ENCODE results near the gene NTF4. TPM values are rescaled to one million over a fixed set of nuclear protein-coding genes. Genes with fewer than 3 reads are reported as not detected.

The NTF4 gene
- total and polyA plus RNA-seq, 2 of the 13 experiments (the other 11 are each of a cell fraction or from before 2014, with no cell fraction given), result not detected

DNA sequence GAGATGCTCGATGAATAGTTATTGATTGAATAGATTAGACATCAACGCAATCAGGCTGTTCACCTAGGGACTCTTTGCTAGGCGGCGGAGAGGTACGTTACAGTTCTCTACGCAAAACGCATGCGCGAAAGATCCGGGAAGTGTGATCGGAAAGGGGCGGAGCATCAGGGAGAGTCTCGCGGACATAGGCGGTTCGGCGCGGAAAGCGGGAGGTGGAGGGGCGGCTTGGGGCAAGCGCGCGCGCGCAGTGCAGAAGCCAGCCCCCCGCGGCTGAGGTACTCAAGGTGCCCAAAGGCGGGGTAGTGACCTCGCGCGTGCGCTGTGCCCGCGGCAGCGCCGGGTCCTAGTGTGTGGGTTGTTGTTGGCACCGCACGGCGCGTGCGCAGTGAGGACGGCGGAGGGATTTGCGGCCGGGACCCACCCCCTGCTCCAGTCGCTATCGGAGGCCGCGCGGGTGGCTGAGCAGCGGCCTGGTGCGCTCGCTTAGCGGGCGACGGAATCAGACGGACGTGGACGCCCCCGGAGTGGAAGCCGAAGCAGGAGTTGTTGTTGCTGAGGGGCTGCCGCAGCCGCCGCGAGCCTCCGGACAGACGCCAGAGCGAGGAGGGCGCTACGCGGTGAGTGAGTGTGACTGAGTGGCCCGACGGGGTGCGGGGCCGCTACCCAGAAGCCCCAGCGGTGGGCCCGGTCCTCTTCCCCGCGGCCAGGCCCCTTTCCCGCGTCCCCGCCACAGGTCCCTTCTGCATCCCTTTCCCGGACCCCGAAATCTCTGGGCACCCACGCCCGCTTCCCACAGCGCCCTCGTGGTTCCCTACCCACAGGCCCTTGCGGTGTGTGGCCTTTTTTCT, 20.6 kb upstream of the NTF4 start, which contains the start of gene SNRNP70 (continued):
- TF ChIP-seq, protein P1, sequence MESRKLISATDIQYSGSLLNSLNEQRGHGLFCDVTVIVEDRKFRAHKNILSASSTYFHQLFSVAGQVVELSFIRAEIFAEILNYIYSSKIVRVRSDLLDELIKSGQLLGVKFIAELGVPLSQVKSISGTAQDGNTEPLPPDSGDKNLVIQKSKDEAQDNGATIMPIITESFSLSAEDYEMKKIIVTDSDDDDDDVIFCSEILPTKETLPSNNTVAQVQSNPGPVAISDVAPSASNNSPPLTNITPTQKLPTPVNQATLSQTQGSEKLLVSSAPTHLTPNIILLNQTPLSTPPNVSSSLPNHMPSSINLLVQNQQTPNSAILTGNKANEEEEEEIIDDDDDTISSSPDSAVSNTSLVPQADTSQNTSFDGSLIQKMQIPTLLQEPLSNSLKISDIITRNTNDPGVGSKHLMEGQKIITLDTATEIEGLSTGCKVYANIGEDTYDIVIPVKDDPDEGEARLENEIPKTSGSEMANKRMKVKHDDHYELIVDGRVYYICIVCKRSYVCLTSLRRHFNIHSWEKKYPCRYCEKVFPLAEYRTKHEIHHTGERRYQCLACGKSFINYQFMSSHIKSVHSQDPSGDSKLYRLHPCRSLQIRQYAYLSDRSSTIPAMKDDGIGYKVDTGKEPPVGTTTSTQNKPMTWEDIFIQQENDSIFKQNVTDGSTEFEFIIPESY (CRISPR knock-in tag; IDR thresholded peaks at IDR 0.05), result no peak
- TF ChIP-seq FOXK2 (IDR thresholded peaks at IDR 0.05) (peak; percentile 78), SMAD1 (CRISPR knock-in tag; IDR thresholded peaks at IDR 0.05; ENCODE audit: borderline replicate concordance, low read depth) (no peak), ZNF484 (CRISPR knock-in tag; IDR thresholded peaks at IDR 0.05; ENCODE audit: borderline replicate concordance, low read depth) (no peak), ARHGAP35 (CRISPR knock-in tag; IDR thresholded peaks at IDR 0.05; ENCODE audit: borderline replicate concordance) (peak; percentile 93), ZBTB38 (CRISPR knock-in tag; IDR thresholded peaks at IDR 0.05) (peak; percentile 75), AGO2 (optimal IDR thresholded peaks at IDR 0.05; ENCODE audit: low read depth, low read length) (peak; percentile 94), ZNF816 (CRISPR knock-in tag; IDR thresholded peaks at IDR 0.05; ENCODE audit: borderline replicate concordance) (0 out of 2 replicates have a peak, but pooled peaks have one; percentile 75), ZNF10 (CRISPR knock-in tag; IDR thresholded peaks at IDR 0.05; ENCODE audit: borderline replicate concordance, low read depth) (no peak), SATB2 (CRISPR knock-in tag; IDR thresholded peaks at IDR 0.05) (0 out of 2 replicates have a peak, but pooled peaks have one; percentile 39), NFRKB (IDR thresholded peaks at IDR 0.05) (no peak), KLF9 (CRISPR knock-in tag; IDR thresholded peaks at IDR 0.05; ENCODE audit: low read depth) (peak; percentile 75; the same call in 1 of the 2 replicates), TCF7L2 (IDR thresholded peaks at IDR 0.05; ENCODE audit: low read depth, low read length) (no peak), NFE2L2 (IDR thresholded peaks at IDR 0.05; ENCODE audit: low read length) (no peak)
- TF ChIP-seq, protein P2, sequence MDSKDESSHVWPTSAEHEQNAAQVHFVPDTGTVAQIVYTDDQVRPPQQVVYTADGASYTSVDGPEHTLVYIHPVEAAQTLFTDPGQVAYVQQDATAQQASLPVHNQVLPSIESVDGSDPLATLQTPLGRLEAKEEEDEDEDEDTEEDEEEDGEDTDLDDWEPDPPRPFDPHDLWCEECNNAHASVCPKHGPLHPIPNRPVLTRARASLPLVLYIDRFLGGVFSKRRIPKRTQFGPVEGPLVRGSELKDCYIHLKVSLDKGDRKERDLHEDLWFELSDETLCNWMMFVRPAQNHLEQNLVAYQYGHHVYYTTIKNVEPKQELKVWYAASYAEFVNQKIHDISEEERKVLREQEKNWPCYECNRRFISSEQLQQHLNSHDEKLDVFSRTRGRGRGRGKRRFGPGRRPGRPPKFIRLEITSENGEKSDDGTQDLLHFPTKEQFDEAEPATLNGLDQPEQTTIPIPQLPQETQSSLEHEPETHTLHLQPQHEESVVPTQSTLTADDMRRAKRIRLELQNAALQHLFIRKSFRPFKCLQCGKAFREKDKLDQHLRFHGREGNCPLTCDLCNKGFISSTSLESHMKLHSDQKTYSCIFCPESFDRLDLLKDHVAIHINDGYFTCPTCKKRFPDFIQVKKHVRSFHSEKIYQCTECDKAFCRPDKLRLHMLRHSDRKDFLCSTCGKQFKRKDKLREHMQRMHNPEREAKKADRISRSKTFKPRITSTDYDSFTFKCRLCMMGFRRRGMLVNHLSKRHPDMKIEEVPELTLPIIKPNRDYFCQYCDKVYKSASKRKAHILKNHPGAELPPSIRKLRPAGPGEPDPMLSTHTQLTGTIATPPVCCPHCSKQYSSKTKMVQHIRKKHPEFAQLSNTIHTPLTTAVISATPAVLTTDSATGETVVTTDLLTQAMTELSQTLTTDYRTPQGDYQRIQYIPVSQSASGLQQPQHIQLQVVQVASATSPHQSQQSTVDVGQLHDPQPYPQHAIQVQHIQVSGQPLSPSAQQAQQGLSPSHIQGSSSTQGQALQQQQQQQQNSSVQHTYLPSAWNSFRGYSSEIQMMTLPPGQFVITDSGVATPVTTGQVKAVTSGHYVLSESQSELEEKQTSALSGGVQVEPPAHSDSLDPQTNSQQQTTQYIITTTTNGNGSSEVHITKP (CRISPR knock-in tag; IDR thresholded peaks at IDR 0.05; ENCODE audit: low read depth), result peak; percentile 55
- TF ChIP-seq, protein P3, sequence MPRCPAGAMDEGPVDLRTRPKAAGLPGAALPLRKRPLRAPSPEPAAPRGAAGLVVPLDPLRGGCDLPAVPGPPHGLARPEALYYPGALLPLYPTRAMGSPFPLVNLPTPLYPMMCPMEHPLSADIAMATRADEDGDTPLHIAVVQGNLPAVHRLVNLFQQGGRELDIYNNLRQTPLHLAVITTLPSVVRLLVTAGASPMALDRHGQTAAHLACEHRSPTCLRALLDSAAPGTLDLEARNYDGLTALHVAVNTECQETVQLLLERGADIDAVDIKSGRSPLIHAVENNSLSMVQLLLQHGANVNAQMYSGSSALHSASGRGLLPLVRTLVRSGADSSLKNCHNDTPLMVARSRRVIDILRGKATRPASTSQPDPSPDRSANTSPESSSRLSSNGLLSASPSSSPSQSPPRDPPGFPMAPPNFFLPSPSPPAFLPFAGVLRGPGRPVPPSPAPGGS (CRISPR knock-in tag; IDR thresholded peaks at IDR 0.05), result peak; percentile 59; the same call in 1 of the 2 replicates
- TF ChIP-seq, protein P4, sequence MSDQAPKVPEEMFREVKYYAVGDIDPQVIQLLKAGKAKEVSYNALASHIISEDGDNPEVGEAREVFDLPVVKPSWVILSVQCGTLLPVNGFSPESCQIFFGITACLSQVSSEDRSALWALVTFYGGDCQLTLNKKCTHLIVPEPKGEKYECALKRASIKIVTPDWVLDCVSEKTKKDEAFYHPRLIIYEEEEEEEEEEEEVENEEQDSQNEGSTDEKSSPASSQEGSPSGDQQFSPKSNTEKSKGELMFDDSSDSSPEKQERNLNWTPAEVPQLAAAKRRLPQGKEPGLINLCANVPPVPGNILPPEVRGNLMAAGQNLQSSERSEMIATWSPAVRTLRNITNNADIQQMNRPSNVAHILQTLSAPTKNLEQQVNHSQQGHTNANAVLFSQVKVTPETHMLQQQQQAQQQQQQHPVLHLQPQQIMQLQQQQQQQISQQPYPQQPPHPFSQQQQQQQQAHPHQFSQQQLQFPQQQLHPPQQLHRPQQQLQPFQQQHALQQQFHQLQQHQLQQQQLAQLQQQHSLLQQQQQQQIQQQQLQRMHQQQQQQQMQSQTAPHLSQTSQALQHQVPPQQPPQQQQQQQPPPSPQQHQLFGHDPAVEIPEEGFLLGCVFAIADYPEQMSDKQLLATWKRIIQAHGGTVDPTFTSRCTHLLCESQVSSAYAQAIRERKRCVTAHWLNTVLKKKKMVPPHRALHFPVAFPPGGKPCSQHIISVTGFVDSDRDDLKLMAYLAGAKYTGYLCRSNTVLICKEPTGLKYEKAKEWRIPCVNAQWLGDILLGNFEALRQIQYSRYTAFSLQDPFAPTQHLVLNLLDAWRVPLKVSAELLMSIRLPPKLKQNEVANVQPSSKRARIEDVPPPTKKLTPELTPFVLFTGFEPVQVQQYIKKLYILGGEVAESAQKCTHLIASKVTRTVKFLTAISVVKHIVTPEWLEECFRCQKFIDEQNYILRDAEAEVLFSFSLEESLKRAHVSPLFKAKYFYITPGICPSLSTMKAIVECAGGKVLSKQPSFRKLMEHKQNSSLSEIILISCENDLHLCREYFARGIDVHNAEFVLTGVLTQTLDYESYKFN (CRISPR knock-in tag; conservative IDR thresholded peaks at IDR 0.05), result peak; percentile 60

Data from HepG2 (cell line).